Islet precursor cell (in vitro differentiated cells): ENCODE data around the gene ITGA5.

Source experiments
- DNase-seq: peaks from one replicate; pipeline ENCODE4 v3.0.0-alpha.2; 2018

ITGA5 gene

DNA sequence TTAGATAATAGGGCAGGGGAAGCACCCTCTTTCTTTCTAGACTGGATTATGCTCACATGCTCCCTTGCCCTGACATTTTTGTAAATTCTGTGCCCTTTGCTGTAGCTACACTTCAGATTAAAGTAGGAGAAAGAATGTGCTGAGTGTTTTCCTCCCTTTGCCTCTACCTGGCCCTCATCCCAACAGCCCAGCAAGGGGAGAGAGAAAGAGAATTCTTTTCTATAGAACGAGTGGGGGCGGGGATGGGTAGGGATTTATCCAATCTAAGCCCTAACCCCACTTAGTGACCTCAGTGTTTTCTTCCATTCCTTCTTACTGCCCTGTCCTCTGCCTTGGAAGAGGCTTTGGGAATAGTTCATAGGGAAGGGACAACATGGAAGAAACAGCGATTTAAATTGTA, 68.3 kb downstream of the ITGA5 start:
- no peak for DNase-seq

DNA sequence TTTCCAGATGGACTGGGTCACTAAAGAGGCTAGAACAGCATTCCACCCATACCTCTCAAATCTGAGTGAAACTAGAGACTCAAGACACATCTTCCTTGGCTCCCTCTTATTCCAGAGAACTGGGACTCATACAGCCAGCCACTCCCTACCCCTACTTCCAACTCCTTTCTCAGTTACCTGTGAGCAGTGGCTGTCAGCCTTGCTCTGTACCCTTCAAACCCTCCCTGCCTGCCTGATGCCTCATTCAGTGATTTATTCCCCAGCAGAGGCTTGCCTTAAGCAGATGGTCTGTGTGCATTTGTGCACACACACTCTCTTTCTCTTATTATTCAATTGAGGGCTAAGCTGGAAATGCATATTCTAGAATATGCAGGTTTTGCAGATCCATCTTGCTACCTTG, 69.4 kb downstream of the ITGA5 start:
- DNase-seq: peak; percentile 58

DNA sequence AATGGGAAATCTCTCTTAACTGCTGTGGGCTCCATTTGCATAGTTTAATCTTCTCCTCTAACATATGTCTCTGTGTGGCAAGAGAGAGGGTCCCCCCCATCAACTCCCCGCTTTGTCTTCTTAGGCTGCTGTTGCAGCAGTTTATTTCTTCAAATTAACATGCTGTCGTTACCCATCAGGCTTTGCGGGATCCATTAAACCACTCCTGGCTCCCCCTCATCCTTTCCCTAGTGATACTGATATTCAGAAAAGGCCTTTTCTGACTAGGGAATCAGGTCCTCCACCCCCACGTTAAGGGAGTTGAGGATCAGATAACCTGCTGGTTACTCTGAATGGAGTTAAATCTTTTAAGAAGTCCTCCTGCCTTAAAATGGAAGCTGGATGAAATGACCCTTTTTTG, 70.0 kb downstream of the ITGA5 start:
- no peak for DNase-seq
